GM18951 (cell line): ENCODE data around the gene F8.
"Not testable (repeated sequence)": the region's sequence is repeated elsewhere in the genome, so short reads cannot be mapped to it uniquely, and the experiment has no call there.

Experiments used
- POLR2A ChIP-seq: IDR thresholded peaks from 4 replicates; pipeline ENCODE4 v1.6.1; 2011; ENCODE audit warnings: mild to moderate bottlenecking; ENCODE audit not compliant: insufficient read length, insufficient read depth; ENCODE audit errors: extremely low read depth
- in situ Hi-C: fragments of 300-500 bp; cut with MboI; formaldehyde crosslinking; loops from one replicate; pipeline ENCODE4 v1.12.0; 2022; ENCODE audit warnings: low sequenced_read_pairs, mixed read lengths, inconsistent platforms; ENCODE audit not compliant: unreplicated experiment

Gene F8

GRCh38 chrX:155023907-155024833 lies 1.6 kb upstream of the F8 start:
- TF ChIP-seq POLR2A, result no peak

GRCh38 chrX:155020591-155020990 lies 1.9 kb downstream of the F8 start:
- no peak for TF ChIP-seq POLR2A
- in situ Hi-C loops, result no loop called here

More at GRCh38 chrX:155023907-155024833, 1.6 kb upstream of the F8 start:
- in situ Hi-C loops, result no loop called here

- in situ Hi-C loops, result no loop called here
- no peak for TF ChIP-seq POLR2A
Measured at GRCh38 chrX:155009994-155010472, 12.5 kb downstream of the F8 start.

- in situ Hi-C loops, result not testable (repeated sequence)
Measured at GRCh38 chrX:155008578-155008977, 13.9 kb downstream of the F8 start.

- in situ Hi-C loops, result not testable (repeated sequence)
Measured at GRCh38 chrX:155006913-155007671, 15.4 kb downstream of the F8 start.

- in situ Hi-C loops, result not testable (repeated sequence)
Measured at GRCh38 chrX:155006379-155006778, 16.1 kb downstream of the F8 start.

- no peak for TF ChIP-seq POLR2A
- in situ Hi-C loops, result no loop called here
Measured at GRCh38 chrX:155005190-155005589, 17.3 kb downstream of the F8 start.

GRCh38 chrX:155001873-155002272 lies 20.6 kb downstream of the F8 start:
- in situ Hi-C loops, result no loop called here
- no peak for TF ChIP-seq POLR2A

- TF ChIP-seq POLR2A, result no peak
- in situ Hi-C loops, result no loop called here
Measured at GRCh38 chrX:155000841-155001240, 21.7 kb downstream of the F8 start.

- in situ Hi-C loops, result no loop called here
Measured at GRCh38 chrX:154998204-154998880, 24.2 kb downstream of the F8 start.

GRCh38 chrX:154991476-154991875 lies 31.0 kb downstream of the F8 start:
- no peak for TF ChIP-seq POLR2A

More at GRCh38 chrX:154998204-154998880, 24.2 kb downstream of the F8 start:
- no peak for TF ChIP-seq POLR2A

GRCh38 chrX:154991039-154991438 lies 31.5 kb downstream of the F8 start:
- in situ Hi-C loops, result no loop called here
- TF ChIP-seq POLR2A, result no peak

More at GRCh38 chrX:154991476-154991875, 31.0 kb downstream of the F8 start:
- in situ Hi-C loops, result no loop called here

- in situ Hi-C loops, result no loop called here
- TF ChIP-seq POLR2A, result no peak
Measured at GRCh38 chrX:154990496-154990895, 32.0 kb downstream of the F8 start.
